HepG2 (cell line): ENCODE measurements around the gene LCE5A.

Source experiments
- EP300 ChIP-seq, 3 experiments: sonication (generic) in 1 of 3; formaldehyde crosslinking in 1 of 3; IDR thresholded peaks; 2 replicates each; pipeline versions ENCODE4 v1.5.1 to v1.6.1; 2011 to 2020; ENCODE audit warnings: low read depth in 2 of 3, low read length in 2 of 3, borderline replicate concordance in 1 of 3, improper control_type of control experiment in 1 of 3, mild to moderate bottlenecking in 1 of 3, missing genetic modification reagents in 1 of 3, moderate library complexity in 1 of 3
- GFI1 ChIP-seq: sonication (generic); formaldehyde crosslinking; IDR thresholded peaks from 2 replicates; pipeline ENCODE4 v1.5.0; 2020; ENCODE audit warnings: missing genetic modification reagents, mild to moderate bottlenecking, borderline replicate concordance
- PREB ChIP-seq: sonication (generic); formaldehyde crosslinking; IDR thresholded peaks from 2 replicates; pipeline ENCODE4 v1.4.0; 2020; ENCODE audit warnings: missing genetic modification reagents
- SNAPC2 ChIP-seq: sonication (generic); formaldehyde crosslinking; IDR thresholded peaks from 2 replicates; pipeline ENCODE4 v1.8.1; 2022; ENCODE audit warnings: mild to moderate bottlenecking, missing genetic modification reagents
- TF ChIP-seq, protein P1 (sequence below): sonication (generic); formaldehyde crosslinking; IDR thresholded peaks from 2 replicates; pipeline ENCODE4 v1.4.0; 2020; ENCODE audit warnings: missing genetic modification reagents
- TF ChIP-seq, protein P2 (sequence below): sonication (generic); formaldehyde crosslinking; IDR thresholded peaks from 2 replicates; pipeline ENCODE4 v1.8.1; 2023; ENCODE audit warnings: missing genetic modification reagents, inconsistent platforms, borderline replicate concordance
- TF ChIP-seq, protein P3 (sequence below): sonication (generic); formaldehyde crosslinking; conservative IDR thresholded peaks from 2 replicates; pipeline ENCODE4 v1.8.0; 2022; ENCODE audit warnings: missing genetic modification reagents

DNA sequence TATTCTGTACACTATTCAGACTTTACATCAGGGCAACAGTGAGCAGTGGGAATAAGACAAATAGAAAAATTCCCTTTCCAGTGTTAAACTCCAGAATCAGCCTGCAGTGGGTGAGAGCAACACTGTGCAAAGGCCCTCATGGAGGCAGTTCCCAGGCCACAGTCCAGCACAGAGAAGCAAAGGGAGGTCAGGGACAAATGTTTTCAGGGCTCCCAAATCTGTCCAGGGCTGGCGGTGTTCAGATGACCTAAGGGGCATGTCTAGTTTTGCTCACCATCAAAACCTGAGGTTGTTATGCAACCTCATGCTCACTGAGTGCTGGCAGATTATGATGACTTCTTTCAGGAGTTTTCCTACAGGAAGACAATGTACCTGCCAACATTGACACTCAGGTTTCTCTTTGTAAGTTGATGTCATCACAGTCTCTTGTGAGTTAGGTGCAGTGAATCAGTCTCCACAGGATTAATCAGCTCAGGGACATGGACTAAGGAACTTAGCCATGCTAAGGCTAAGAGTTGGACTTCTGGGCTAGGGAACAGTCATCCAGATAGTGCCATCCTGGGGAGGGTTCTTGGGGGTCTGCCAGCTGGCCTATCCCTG lies 3.6 kb upstream of the LCE5A start:
- TF ChIP-seq, protein P1, sequence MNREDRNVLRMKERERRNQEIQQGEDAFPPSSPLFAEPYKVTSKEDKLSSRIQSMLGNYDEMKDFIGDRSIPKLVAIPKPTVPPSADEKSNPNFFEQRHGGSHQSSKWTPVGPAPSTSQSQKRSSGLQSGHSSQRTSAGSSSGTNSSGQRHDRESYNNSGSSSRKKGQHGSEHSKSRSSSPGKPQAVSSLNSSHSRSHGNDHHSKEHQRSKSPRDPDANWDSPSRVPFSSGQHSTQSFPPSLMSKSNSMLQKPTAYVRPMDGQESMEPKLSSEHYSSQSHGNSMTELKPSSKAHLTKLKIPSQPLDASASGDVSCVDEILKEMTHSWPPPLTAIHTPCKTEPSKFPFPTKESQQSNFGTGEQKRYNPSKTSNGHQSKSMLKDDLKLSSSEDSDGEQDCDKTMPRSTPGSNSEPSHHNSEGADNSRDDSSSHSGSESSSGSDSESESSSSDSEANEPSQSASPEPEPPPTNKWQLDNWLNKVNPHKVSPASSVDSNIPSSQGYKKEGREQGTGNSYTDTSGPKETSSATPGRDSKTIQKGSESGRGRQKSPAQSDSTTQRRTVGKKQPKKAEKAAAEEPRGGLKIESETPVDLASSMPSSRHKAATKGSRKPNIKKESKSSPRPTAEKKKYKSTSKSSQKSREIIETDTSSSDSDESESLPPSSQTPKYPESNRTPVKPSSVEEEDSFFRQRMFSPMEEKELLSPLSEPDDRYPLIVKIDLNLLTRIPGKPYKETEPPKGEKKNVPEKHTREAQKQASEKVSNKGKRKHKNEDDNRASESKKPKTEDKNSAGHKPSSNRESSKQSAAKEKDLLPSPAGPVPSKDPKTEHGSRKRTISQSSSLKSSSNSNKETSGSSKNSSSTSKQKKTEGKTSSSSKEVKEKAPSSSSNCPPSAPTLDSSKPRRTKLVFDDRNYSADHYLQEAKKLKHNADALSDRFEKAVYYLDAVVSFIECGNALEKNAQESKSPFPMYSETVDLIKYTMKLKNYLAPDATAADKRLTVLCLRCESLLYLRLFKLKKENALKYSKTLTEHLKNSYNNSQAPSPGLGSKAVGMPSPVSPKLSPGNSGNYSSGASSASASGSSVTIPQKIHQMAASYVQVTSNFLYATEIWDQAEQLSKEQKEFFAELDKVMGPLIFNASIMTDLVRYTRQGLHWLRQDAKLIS (CRISPR knock-in tag): no peak
- TF ChIP-seq EP300 (IDR thresholded peaks at IDR 0.05; ENCODE audit: low read depth in 2 of 2, low read length in 2 of 2): no peak
- TF ChIP-seq EP300 (CRISPR knock-in tag; IDR thresholded peaks at IDR 0.05; ENCODE audit: borderline replicate concordance): no peak
- no peak for TF ChIP-seq GFI1 (CRISPR knock-in tag)
- no peak for TF ChIP-seq SNAPC2 (CRISPR knock-in tag)
- no peak for TF ChIP-seq PREB (CRISPR knock-in tag)
- TF ChIP-seq, protein P2, sequence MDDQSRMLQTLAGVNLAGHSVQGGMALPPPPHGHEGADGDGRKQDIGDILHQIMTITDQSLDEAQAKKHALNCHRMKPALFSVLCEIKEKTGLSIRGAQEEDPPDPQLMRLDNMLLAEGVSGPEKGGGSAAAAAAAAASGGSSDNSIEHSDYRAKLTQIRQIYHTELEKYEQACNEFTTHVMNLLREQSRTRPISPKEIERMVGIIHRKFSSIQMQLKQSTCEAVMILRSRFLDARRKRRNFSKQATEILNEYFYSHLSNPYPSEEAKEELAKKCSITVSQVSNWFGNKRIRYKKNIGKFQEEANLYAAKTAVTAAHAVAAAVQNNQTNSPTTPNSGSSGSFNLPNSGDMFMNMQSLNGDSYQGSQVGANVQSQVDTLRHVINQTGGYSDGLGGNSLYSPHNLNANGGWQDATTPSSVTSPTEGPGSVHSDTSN: no peak
- TF ChIP-seq, protein P3, sequence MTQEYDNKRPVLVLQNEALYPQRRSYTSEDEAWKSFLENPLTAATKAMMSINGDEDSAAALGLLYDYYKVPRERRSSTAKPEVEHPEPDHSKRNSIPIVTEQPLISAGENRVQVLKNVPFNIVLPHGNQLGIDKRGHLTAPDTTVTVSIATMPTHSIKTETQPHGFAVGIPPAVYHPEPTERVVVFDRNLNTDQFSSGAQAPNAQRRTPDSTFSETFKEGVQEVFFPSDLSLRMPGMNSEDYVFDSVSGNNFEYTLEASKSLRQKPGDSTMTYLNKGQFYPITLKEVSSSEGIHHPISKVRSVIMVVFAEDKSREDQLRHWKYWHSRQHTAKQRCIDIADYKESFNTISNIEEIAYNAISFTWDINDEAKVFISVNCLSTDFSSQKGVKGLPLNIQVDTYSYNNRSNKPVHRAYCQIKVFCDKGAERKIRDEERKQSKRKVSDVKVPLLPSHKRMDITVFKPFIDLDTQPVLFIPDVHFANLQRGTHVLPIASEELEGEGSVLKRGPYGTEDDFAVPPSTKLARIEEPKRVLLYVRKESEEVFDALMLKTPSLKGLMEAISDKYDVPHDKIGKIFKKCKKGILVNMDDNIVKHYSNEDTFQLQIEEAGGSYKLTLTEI (CRISPR knock-in tag): no peak
